HEK293 (cell line): ENCODE measurements around the gene PPP4R4.

Source experiments
- YY1 ChIP-seq: fragments of 450-650 bp; formaldehyde crosslinking; IDR thresholded peaks from 2 replicates; pipeline ENCODE4 v1.5.1; 2018; ENCODE audit warnings: missing biosample characterization, missing genetic modification characterization
- ZNF350 ChIP-seq: fragments of 450-650 bp; formaldehyde crosslinking; IDR thresholded peaks from 2 replicates; pipeline ENCODE4 v1.5.0; 2017; ENCODE audit warnings: missing biosample characterization, mild to moderate bottlenecking, missing genetic modification characterization
- ZNF621 ChIP-seq: fragments of 450-650 bp; formaldehyde crosslinking; IDR thresholded peaks from 2 replicates; pipeline ENCODE4 v1.5.1; 2017; ENCODE audit warnings: missing biosample characterization, missing genetic modification characterization
- ZNF670 ChIP-seq: fragments of 450-650 bp; formaldehyde crosslinking; IDR thresholded peaks from 2 replicates; pipeline ENCODE4 v1.5.1; 2016; ENCODE audit warnings: missing biosample characterization, missing genetic modification characterization, low read depth
- TF ChIP-seq, protein P1 (sequence below): fragments of 450-650 bp; formaldehyde crosslinking; IDR thresholded peaks from 2 replicates; pipeline ENCODE4 v1.5.1; 2016; ENCODE audit warnings: missing biosample characterization, missing genetic modification characterization
- TF ChIP-seq, protein P2 (sequence below): fragments of 450-650 bp; formaldehyde crosslinking; IDR thresholded peaks from 2 replicates; pipeline ENCODE4 v1.5.1; 2016; ENCODE audit warnings: missing biosample characterization, missing genetic modification characterization, borderline replicate concordance
- TF ChIP-seq, protein P3 (sequence below): fragments of 450-650 bp; formaldehyde crosslinking; IDR thresholded peaks from 2 replicates; pipeline ENCODE4 v1.5.1; 2016; ENCODE audit warnings: missing biosample characterization, missing genetic modification characterization

DNA sequence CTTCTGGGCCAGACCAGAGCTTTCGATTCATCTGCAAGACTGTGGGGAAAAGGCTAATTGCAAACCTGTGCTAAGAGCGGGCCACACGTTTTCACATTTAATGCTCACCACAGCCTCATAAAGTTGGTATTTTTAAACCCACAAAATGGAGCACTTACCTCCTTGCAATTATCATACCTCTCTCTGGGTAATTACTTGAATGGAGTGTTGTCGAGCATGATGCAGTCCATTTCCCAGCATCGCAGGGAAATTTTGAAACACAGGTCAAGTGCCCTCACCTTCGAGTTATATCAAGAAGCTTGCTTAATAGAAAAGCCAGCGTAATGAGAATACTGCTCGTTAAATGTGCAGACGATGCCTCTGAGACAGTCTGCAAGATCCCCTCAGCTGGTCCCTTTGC lies 35.9 kb upstream of the PPP4R4 start:
- TF ChIP-seq, protein P1, sequence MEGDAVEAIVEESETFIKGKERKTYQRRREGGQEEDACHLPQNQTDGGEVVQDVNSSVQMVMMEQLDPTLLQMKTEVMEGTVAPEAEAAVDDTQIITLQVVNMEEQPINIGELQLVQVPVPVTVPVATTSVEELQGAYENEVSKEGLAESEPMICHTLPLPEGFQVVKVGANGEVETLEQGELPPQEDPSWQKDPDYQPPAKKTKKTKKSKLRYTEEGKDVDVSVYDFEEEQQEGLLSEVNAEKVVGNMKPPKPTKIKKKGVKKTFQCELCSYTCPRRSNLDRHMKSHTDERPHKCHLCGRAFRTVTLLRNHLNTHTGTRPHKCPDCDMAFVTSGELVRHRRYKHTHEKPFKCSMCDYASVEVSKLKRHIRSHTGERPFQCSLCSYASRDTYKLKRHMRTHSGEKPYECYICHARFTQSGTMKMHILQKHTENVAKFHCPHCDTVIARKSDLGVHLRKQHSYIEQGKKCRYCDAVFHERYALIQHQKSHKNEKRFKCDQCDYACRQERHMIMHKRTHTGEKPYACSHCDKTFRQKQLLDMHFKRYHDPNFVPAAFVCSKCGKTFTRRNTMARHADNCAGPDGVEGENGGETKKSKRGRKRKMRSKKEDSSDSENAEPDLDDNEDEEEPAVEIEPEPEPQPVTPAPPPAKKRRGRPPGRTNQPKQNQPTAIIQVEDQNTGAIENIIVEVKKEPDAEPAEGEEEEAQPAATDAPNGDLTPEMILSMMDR (tag by site-specific recombination): no peak
- TF ChIP-seq, protein P2, sequence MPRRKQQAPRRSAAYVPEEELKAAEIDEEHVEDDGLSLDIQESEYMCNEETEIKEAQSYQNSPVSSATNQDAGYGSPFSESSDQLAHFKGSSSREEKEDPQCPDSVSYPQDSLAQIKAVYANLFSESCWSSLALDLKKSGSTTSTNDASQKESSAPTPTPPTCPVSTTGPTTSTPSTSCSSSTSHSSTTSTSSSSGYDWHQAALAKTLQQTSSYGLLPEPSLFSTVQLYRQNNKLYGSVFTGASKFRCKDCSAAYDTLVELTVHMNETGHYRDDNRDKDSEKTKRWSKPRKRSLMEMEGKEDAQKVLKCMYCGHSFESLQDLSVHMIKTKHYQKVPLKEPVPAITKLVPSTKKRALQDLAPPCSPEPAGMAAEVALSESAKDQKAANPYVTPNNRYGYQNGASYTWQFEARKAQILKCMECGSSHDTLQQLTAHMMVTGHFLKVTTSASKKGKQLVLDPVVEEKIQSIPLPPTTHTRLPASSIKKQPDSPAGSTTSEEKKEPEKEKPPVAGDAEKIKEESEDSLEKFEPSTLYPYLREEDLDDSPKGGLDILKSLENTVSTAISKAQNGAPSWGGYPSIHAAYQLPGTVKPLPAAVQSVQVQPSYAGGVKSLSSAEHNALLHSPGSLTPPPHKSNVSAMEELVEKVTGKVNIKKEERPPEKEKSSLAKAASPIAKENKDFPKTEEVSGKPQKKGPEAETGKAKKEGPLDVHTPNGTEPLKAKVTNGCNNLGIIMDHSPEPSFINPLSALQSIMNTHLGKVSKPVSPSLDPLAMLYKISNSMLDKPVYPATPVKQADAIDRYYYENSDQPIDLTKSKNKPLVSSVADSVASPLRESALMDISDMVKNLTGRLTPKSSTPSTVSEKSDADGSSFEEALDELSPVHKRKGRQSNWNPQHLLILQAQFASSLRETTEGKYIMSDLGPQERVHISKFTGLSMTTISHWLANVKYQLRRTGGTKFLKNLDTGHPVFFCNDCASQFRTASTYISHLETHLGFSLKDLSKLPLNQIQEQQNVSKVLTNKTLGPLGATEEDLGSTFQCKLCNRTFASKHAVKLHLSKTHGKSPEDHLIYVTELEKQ (tag by site-specific recombination): no peak
- TF ChIP-seq ZNF670 (tag by site-specific recombination): no peak
- no peak for TF ChIP-seq YY1 (tag by site-specific recombination)
- TF ChIP-seq, protein P3, sequence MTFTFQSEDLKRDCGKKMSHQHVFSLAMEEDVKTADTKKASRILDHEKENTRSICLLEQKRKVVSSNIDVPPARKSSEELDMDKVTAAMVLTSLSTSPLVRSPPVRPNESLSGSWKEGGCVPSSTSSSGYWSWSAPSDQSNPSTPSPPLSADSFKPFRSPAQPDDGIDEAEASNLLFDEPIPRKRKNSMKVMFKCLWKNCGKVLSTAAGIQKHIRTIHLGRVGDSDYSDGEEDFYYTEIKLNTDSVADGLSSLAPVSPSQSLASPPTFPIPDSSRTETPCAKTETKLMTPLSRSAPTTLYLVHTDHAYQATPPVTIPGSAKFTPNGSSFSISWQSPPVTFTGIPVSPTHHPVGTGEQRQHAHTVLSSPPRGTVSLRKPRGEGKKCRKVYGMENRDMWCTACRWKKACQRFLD: no peak
- no peak for TF ChIP-seq ZNF350 (tag by site-specific recombination)
- no peak for TF ChIP-seq ZNF621
